Measurements from ENCODE around the gene YPEL2.
A peak's percentile ranks its signal among the peaks of the same experiment; 100 is the strongest.
"Not testable (repeated sequence)": the region's sequence is repeated elsewhere in the genome, so short reads cannot be mapped to it uniquely, and the experiment has no call there.

YPEL2 gene

GRCh38 chr17:59331129-59331928 is at the start of gene YPEL2:
YPEL2 (plus strand) TSS chr17:59331655; CDS start chr17:59353410, 21,755 bp downstream.
- peak; percentile 85 to 86 for DNase-seq

- no peak for DNase-seq
These were observed 47.1 kb upstream of the YPEL2 start for GRCh38 chr17:59284317-59284716.

DNA sequence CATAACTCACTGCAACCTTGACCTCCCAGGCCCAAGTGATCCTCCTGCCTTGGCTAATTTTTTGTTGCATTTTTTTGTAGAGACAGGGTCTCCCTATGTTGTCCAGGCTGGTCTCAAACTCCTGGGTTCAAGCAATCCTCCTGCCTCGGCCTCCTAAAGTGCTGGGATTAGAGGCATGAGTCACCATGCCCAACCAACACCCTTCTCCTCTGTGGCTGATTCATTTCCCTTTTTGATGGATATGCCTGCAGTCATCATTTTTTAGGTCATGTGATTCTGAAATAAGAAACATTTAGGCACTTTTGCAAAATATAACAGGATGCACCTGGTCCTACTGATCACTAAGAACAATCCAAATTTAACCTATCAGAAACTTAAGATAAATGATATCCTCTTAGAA is 44.0 kb upstream of the YPEL2 start:
- DNase-seq: no peak

DNA sequence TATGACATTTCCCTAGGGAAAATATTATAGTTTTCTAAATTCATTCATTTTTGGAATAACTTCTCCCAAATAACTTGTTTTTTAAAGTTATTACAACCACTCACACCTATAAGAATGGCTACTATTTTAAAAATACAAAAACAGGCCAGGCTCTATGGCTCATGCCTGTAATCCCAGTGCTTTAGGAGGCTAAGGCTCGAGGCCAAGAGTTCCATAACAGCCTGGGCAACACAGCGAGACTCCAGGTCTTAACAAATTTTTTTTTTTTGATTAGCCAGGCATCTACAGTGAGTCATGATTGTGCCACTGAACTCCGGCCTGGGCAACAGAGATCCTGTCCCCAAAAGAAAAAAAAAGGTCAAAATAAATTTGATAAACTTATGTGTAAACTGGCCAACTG is 43.6 kb upstream of the YPEL2 start:
- no peak for DNase-seq

DNA sequence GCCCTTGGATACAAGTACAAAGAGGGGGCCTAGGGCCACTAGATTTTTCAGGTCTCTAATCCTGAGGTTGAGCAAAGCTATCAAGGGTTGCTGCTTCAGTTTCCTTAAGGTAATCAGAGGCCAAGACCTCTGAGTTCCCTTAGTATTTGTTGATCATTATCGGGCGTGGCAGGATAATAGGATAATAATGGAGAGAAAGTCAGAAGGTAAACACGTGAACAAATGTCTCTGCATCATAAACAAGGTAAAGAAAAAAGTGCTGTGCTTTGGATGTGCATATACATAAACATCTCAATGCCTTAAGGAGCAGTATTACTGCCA is 41.5 kb upstream of the YPEL2 start:
- DNase-seq: no peak

- not testable (repeated sequence) for DNase-seq
These were observed 41.0 kb upstream of the YPEL2 start for GRCh38 chr17:59290302-59290998.

GRCh38 chr17:59292174-59292523 is 39.3 kb upstream of the YPEL2 start:
- DNase-seq: no peak

GRCh38 chr17:59296190-59296589 is 35.3 kb upstream of the YPEL2 start:
- no peak for DNase-seq

DNA sequence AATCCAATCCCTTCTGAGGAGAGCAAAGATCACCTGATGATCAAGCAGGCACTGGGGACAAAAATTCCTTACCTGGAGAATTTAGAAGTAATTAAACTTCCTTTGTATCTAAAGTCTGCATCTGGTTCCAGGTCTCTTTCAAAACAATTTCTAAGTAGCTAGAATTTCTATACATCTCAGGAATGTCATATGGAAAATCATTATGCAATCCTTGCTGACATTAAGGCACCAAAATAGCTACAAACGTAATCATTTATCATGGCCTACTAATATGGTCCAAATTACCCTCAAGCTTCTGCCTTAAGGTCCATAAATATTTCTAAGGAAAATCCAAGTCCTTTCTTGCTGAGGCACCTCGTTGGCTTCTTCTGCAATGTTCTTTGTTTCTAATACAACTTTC is 32.9 kb upstream of the YPEL2 start:
- DNase-seq: no peak

DNA sequence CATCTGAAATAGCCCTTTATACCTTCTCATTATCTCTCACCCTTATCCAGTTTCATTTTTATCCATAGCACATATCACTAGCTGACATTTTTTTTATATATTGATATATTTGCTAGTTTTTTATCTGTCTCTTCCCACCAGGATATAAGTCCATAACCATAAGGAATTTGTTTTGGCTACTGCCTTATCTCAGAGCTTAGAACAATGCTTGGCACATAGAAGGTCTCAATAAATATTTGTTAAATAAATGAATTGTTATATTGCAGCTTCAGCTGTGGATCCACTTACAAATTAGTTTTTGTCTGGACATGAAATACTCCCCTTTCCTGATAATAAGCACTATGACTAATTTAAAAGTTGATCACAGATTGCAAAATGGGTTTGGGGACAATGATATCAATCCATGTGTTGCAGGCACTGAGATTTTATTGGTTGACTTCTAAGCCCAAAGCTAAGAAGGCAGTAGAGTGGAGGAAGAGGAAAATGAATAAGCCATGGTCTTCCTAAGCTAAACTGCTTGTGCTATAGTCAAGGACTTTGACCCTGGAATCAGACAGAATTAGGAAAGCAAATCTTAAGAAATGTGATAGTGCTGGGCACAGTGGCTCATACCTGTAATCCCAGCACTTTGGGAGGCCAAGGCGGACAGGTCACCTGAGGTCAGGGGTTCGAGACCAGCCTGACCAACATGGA is 31.9 kb upstream of the YPEL2 start:
- no peak for DNase-seq

DNA sequence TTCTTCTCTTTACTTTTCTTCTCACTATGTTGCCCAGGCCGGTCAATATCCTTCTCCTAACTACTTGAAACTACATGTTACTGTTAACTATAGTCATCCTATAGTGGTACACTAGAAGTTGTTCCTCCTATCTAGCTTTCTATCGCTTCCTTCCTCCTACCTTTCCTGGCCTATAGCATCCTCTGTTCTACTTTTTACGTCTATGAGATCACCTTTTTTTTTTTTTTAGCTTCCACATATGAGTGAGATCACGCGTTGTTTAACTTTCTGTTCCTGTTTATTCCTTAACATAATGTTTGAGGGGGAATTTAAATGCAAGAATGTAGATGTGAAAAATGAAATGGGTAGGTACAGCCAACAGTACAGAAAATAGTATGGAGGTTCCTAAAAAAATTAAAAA is 30.5 kb upstream of the YPEL2 start:
- DNase-seq: no peak

DNA sequence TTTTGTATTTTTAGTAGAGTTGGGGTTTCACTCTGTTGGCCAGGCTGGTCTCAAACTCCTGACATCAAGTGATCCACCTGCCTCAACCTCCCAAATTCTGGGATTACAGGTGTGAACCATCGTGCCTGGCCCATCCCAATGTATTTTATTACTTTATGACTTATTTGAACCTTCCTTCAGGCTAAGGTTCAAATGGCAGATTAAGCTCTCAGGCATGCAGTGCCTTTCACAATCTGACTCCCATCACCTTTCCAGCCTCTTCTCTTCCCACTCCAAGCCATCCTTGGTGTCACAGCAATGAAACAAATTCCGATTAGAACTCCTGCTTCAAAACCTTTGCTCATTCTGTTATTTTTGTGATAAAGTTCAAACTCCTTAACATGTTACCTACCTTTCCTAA is 26.6 kb upstream of the YPEL2 start:
- no peak for DNase-seq

DNA sequence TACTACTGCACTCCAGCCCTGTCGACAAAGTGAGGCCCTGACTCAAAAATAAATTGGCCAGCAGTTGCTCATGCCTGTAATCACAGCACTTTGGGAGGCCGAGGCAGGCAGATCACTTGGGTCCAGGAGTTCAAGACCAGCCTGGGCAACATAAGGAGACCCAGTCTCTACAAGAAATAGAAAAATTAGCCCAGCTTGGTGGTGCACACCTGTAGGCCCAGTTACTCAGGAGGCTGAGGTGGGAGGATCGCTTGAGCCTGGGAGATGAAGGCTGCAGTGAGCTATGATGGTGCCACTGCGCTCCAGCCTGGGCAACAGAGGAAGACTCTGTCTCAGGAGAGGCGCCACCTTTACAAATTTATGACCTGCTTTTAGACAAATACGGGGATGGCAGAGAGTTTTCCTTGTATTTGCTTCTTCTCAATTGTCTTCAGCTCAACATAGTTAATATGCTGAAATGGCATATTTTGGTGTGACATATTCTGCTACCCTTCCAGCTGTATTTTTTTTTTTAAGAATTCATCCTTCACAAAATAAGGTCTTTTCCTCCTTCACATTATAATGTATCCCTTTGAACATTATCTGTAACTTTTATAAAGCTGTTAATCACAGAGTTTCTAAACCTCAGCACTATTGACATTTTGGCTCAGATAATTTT is 21.1 kb upstream of the YPEL2 start:
- DNase-seq: no peak

DNA sequence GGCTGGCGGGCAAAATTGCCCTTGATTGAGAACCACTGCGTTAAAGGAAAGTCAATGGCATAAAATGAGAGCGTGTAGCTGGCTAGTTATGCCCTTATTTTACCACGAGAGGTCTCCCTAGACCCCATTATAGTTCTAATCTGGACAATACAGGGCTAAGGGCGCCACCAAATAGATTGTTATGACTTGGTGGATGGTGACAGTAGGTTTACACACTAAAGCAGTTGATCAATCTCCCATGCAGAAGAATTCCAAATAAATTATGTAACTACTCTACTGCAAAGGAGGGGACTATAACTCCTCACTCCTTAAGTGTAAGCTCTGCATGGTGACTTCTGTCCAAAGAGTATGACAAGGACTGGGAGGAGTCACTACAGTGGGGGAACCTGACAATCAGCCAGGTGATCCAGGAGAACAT is 20.4 kb upstream of the YPEL2 start:
- DNase-seq: peak; percentile 32 to 55

DNA sequence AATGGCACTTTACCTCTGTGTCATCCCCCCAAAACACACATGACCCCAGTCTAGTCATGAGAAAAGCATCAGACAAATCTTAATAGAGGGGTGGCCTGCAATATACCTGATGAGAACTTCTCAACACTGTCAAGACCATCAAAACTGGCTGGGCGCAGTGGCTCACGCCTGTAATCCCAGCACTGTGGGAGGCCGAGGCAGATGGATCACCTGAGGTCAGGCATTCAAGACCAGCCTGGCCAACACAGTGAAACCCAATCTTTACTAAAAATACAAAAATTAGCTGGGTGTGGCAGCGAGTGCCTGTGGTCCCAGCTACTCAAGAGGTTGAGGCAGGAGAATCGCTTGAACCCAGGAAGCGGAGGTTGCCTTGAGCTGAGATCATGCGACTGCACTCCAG is 19.9 kb upstream of the YPEL2 start:
- DNase-seq: not testable (repeated sequence)

DNA sequence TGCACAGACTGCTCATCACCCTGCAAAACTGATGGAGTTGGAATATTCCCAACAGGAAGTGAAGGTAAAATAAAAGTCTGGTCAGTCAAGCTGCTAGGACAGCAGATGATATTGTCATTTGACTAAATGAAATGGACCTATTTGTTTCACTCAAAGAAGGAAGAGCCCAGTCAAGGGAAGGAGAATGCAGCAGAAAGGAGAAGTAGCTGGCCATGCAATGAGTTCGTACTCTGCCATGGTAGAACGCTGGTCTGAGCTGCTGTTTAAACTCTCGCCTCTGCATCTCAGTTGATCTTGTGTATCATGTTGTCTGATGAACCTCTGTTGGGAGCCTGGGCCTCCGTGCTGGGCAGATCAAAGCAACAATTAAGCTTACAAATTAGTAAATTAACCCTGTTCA is 15.6 kb upstream of the YPEL2 start:
- DNase-seq: no peak

DNA sequence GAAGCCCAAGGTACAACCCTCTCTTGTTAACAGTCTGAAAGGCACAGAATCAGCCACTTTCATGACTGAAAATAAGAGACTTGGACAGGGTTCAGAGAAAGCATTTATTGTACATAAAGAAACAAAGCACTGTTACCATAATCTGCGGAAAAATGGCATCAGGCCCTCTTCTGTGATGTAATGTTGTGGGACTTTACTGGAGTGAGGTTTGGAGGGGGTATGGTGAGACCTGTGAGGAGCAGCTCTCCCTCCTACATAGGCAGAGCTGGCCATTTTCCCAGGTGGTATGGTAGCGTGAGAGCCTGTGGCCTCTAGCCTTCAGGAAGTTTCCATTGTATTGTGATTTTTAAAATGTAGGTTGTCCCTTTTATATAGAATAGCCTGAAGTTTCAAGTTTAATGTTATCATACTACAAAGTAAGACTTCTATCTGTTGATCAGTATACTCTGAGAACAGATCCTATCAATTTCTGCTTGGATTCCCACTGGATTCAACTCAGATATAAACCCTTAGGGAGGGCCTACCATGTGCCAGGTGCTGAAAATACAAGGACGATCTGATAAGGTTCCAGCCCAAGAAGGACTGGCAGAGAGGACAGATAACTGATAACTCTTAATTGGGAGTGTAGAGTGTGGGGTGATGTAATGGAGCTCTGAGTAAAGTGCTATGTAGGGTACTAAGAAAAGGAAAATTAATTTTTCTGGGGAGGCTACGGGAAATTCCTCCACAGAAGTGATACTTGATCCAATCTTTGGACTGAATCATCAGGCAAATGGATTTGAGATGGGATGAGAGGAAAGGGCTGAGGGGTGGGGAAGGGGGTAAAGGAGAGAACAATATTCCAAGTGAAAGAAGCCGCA is 4.1 kb upstream of the YPEL2 start:
- no peak for DNase-seq

DNA sequence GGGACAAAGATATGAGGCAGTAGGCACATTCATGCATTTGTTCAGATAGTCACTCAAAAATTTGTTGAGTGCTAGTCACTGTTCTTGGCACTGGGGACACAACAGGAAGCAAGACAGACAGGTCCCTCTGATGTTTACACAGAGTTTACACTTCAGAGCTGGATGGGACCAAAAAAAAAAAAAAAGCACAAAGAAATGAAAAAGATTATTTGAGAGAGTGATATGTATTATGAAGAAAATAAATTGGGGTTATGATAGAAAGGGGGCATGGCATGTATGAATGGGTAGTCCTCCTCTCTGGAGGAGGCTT is 3.5 kb upstream of the YPEL2 start:
- DNase-seq: peak in 1 of 2 donors; percentile 7

GRCh38 chr17:59328601-59329000 is 2.9 kb upstream of the YPEL2 start:
- no peak for DNase-seq

DNA sequence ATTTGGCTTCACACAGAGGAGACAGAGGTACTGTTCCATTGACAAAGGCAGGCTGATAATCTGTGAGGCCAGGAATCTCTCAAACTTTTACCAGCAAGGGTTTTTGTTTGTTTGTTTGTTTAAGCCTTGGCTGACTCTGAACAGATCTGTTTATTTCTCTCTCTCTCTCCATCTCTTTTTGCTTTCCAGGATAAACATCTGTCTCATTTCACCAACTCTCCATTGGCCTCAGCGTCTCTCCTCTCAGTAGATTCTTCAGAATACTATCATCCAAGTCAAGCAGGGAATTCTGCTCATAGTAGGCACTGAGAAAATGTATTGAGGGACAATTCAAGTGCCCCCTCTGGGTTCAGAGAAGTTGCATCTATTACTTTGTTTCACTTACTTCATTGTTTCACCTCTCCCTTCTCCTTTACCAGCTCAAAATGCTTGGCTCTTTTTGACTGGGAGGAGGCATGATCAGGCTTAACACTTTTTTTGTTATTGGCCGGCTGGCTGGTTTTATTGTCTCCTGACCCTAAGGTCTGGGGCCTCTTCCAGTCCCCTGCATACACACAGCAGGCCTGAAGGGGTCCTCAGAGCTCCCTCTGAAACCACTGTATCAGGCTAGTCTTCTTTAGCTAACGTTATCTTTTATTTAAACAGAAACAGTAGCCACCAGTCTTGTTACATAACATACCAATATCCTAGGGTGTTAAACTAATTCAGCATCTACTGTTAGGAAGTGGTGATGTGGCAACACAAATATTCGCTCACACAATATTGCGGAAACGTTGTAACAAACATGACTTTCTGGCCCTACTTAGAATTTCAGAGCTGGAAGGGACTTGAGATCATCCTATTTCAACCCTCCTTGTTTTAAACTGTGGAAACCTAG is 2.0 kb upstream of the YPEL2 start:
- peak; percentile 41 to 44 for DNase-seq

DNA sequence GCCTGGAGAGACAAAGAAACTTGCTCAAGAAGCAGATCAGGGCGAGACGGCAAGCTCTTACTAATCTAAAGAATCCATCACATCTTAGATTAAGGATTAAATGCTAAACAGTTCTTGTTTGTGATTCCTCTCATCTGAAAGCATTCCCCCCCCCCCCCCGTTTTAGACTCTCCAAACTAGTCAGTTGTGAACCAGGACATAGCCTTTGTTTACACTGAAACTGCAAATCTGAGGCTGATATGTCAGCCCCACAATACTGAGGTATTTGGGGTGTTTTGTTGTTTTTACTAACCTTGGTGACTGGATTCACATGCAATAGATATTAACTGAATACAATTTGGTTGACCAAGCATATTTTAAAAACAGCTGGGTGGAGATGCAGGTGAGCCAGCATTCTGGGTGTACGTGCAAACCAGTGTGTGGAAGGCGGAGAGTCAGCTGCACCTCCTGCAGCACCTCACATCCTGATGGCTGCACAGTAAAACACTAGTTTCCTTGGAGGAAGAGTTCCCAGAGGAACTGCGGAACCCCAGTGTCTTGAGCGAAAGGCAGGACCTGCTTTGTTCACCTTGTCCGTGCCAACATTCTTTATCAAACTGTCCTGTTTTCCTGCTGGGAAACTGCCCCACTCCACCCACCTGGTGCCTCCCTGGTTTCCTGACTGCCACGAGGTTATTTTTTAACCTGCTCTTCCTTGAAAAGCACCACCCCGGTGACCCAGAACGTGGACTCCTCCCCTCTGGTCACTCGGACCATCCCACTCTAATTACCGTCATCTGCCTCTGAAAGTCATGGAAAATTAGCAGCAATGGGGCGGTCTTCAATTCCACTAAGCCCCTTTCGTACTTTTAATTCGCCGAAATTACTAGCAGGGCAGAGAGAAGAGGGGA is 1.2 kb upstream of the YPEL2 start:
- no peak for DNase-seq
